K562 (cell line): Measurements from ENCODE around the gene POLR3A. TPM values are rescaled to one million over a fixed set of nuclear protein-coding genes. Genes with fewer than 3 reads are reported as not detected.

Experiments
- ATAC-seq: fragments of 200-7000 bp; cut with Tn5 transposase; 3 replicates; pipeline ENCODE4 v1.9.1; 2020; ENCODE audit warnings: moderate library complexity
- BruUV-seq: library from RNA; stranded (reverse); fragments of 400-500 nt; replicated peaks from 2 replicates; lab custom pipeline; 2021; lab: Mats Ljungman, UMichigan
- CTCF ChIA-PET: fragments of 300-600 bp; formaldehyde crosslinking; extraction: SDS; loops from one replicate; lab custom pipeline; 2021; ENCODE audit warnings: low intra/inter-chr PET ratio; lab: Yijun Ruan, JAX
- POLR2A ChIA-PET: fragments of 300-600, 350-650 bp; sonication (Branson Sonifier 250); formaldehyde crosslinking; extraction: SDS; loops from one replicate; lab custom pipeline; 2021; ENCODE audit warnings: antibody characterized with exemption, inconsistent platforms; lab: Yijun Ruan, JAX
- DNase-seq, 4 experiments: peaks; one replicate each; pipeline versions ENCODE4 v3.0.0 to v3.0.0-alpha.2; 2011 to 2018; ENCODE audit warnings: low spot score in 3 of 4, mixed read lengths in 3 of 4; ENCODE audit errors: extremely low read depth in 1 of 4
- FAIRE-seq: peaks from 2 replicates; lab custom pipeline; 2011; peaks lifted over from hg19 to GRCh38; lab: Jason Lieb, UNC
- H2AFZ ChIP-seq: 2 replicates; pipeline ENCODE4 v1.6.0; 2011; ENCODE audit warnings: low read depth, low read length, control low read depth, inconsistent platforms
- H3K27ac ChIP-seq: fragments of 200-600 bp; 3 replicates; pipeline ENCODE4 v1.8.0; 2011; ENCODE audit warnings: low read depth, mild to moderate bottlenecking, control low read depth, inconsistent platforms, low read length, moderate library complexity, mixed read lengths; ENCODE audit errors: extremely low read depth
- H3K27me3 ChIP-seq, 2 experiments: fragments of 300-600 bp in 1 of 2; 2 replicates in 1 of 2; 3 replicates in 1 of 2; pipeline versions ENCODE4 v1.6.0 to v1.8.0; 2011; ENCODE audit warnings: inconsistent platforms in 2 of 2, low read length in 2 of 2, mild to moderate bottlenecking in 1 of 2, mixed read lengths in 1 of 2, moderate library complexity in 1 of 2; ENCODE audit not compliant: control insufficient read depth in 2 of 2, insufficient read depth in 2 of 2
- H3K36me3 ChIP-seq: fragments of 300-600 bp; 3 replicates; pipeline ENCODE4 v1.8.0; 2011; ENCODE audit warnings: mild to moderate bottlenecking, low read length, inconsistent platforms; ENCODE audit not compliant: control insufficient read depth, insufficient read depth
- H3K4me1 ChIP-seq, 2 experiments: fragments of 200-600 bp in 1 of 2; replicated peaks in 1 of 2; 2 replicates in 1 of 2; 3 replicates in 1 of 2; pipeline versions ENCODE4 v1.5.1 to v1.8.0; 2011; ENCODE audit warnings: inconsistent platforms in 2 of 2, low read length in 2 of 2, mild to moderate bottlenecking in 1 of 2, mixed read lengths in 1 of 2, moderate library complexity in 1 of 2; ENCODE audit not compliant: control insufficient read depth in 2 of 2, insufficient read depth in 2 of 2
- H3K4me2 ChIP-seq: 2 replicates; pipeline ENCODE4 v1.6.1; 2011; ENCODE audit warnings: low read length, control low read depth, inconsistent platforms, mixed read lengths; ENCODE audit not compliant: insufficient read depth
- H3K4me3 ChIP-seq: fragments of 200-600 bp; sonication (generic), shearing (Covaris generic); 2 replicates; pipeline ENCODE4 v1.5.1; 2016; ENCODE audit warnings: control low read depth, inconsistent platforms
- H3K79me2 ChIP-seq: fragments of 200-600 bp; 3 replicates; pipeline ENCODE4 v1.8.0; 2011; ENCODE audit warnings: low read length, inconsistent platforms; ENCODE audit not compliant: control insufficient read depth, insufficient read depth
- H3K9ac ChIP-seq, 2 experiments: 2 replicates each; pipeline versions ENCODE4 v1.6.0 to v1.6.1; 2011; ENCODE audit warnings: low read depth in 2 of 2, low read length in 2 of 2, control low read depth in 1 of 2, inconsistent platforms in 1 of 2, mild to moderate bottlenecking in 1 of 2, mixed read lengths in 1 of 2; ENCODE audit not compliant: insufficient read depth in 1 of 2
- H3K9me1 ChIP-seq: one replicate; pipeline ENCODE4 v1.6.0; 2011; ENCODE audit warnings: inconsistent platforms, mild to moderate bottlenecking, low read length, moderate library complexity; ENCODE audit not compliant: control insufficient read depth, insufficient read depth
- H3K9me3 ChIP-seq: replicated peaks from 2 replicates; pipeline ENCODE4 v1.5.1; 2011; ENCODE audit warnings: low read depth, low read length, inconsistent platforms; ENCODE audit not compliant: control insufficient read depth, insufficient read depth
- H4K20me1 ChIP-seq: replicated peaks from 2 replicates; pipeline ENCODE4 v1.6.1; 2011; ENCODE audit warnings: low read length, inconsistent platforms, mixed read lengths; ENCODE audit not compliant: control insufficient read depth, insufficient read depth
- GTF2F1 ChIP-seq: IDR thresholded peaks from 2 replicates; pipeline ENCODE4 v1.6.1; 2011; ENCODE audit warnings: low read depth, low read length, improper control_type of control experiment
- SMC3 ChIP-seq: conservative IDR thresholded peaks from 2 replicates; pipeline ENCODE4 v1.6.1; 2011; ENCODE audit warnings: low read depth, low read length, improper control_type of control experiment; ENCODE audit not compliant: insufficient read depth
- ZFX ChIP-seq: sonication (generic); formaldehyde crosslinking; IDR thresholded peaks from 2 replicates; pipeline ENCODE4 v1.8.0; 2022; ENCODE audit warnings: mild to moderate bottlenecking, missing genetic modification reagents, moderate library complexity
- ZNF174 ChIP-seq: fragments of 250-450 bp; sonication (Bioruptor Pico); IDR thresholded peaks from 2 replicates; pipeline ENCODE4 v1.4.0; 2020; ENCODE audit warnings: mild to moderate bottlenecking
- ZNF175 ChIP-seq: fragments of 200-800 bp; sonication (Bioruptor generic); IDR thresholded peaks from 2 replicates; pipeline ENCODE4 v1.6.1; 2016; ENCODE audit warnings: low read depth, mild to moderate bottlenecking, missing genetic modification characterization, missing compliant biosample characterization
- ZNF23 ChIP-seq: fragments of 250-450 bp; sonication (Bioruptor Pico); IDR thresholded peaks from 2 replicates; pipeline ENCODE4 v1.4.0; 2020; ENCODE audit warnings: mild to moderate bottlenecking
- WGBS: fragments of 100-300 bp; shearing (Covaris generic); methylation state at CpG from one replicate; pipeline ENCODE4 v1.1.6; 2016; ENCODE audit warnings: low coverage, mixed read lengths; ENCODE audit not compliant: insufficient coverage; ENCODE audit errors: missing lambda C conversion rate; 5-methylcytosine and 5-hydroxymethylcytosine counted together
- in situ Hi-C: fragments of 300-500 bp; cut with MboI; formaldehyde crosslinking; loops from 4 replicates; pipeline ENCODE4 v1.15.0; 2018; ENCODE audit warnings: inconsistent platforms, mixed read lengths
- intact Hi-C: fragments of 100-400 bp; cut with micrococcal nuclease; formaldehyde crosslinking; loops from 2 replicates; pipeline ENCODE4 v1.14.2; 2022
- polyA plus RNA-seq, 8 experiments: library from polyadenylated mRNA; depleted of rRNA in 4 of 8; stranded (reverse) in 5 of 8; unstranded in 3 of 8; fragments of >200 nt; fragmentation: Nextera tagmentation in 2 of 8; fragmentation: Illumina TruSeq in 1 of 8; extraction: Ambion mirVana in 2 of 8; extraction: Trizol in 1 of 8; gene quantifications; 2 replicates each; pipeline versions ENCODE4 v1.2.1 to v1.2.3, GENCODE V29; 2011 to 2014; ENCODE audit warnings: inconsistent platforms in 1 of 8, missing spikeins in 1 of 8
- total RNA-seq, 7 experiments: library from RNA; depleted of rRNA in 6 of 7; stranded (reverse); fragments of >200 nt in 6 of 7; fragmentation: Illumina TruSeq in 2 of 7; extraction: Trizol in 2 of 7; gene quantifications; 2 replicates each; pipeline versions ENCODE4 v1.2.1 to v1.2.3, GENCODE V29; 2011 to 2021; ENCODE audit warnings: low replicate concordance in 1 of 7
- TF ChIP-seq, protein P1 (sequence below): fragments of 250-450 bp; sonication (Bioruptor Pico); IDR thresholded peaks from 2 replicates; pipeline ENCODE4 v1.8.0; 2021; ENCODE audit warnings: borderline replicate concordance, mild to moderate bottlenecking, moderate library complexity; ENCODE audit not compliant: poor library complexity, severe bottlenecking
- TF ChIP-seq, protein P2 (sequence below): fragments of 250-450 bp; sonication (Bioruptor Pico); IDR thresholded peaks from 2 replicates; pipeline ENCODE4 v1.5.0; 2021; ENCODE audit warnings: mild to moderate bottlenecking, moderate library complexity
- TF ChIP-seq, protein P3 (sequence below): sonication (generic); formaldehyde crosslinking; IDR thresholded peaks from 2 replicates; pipeline ENCODE4 v1.8.0; 2022; ENCODE audit warnings: mild to moderate bottlenecking, low read depth, missing genetic modification reagents
- TF ChIP-seq, protein P4 (sequence below): fragments of 250-450 bp; sonication (Bioruptor Pico); IDR thresholded peaks from 2 replicates; pipeline ENCODE4 v1.8.0; 2021; ENCODE audit warnings: mild to moderate bottlenecking, moderate library complexity

Gene POLR3A
- total and polyA plus RNA-seq, 9 of the 15 experiments (the other 6 are each of a cell fraction or from before 2014, with no cell fraction given), result 14.9 to 37.0 (median 26.7) TPM

DNA sequence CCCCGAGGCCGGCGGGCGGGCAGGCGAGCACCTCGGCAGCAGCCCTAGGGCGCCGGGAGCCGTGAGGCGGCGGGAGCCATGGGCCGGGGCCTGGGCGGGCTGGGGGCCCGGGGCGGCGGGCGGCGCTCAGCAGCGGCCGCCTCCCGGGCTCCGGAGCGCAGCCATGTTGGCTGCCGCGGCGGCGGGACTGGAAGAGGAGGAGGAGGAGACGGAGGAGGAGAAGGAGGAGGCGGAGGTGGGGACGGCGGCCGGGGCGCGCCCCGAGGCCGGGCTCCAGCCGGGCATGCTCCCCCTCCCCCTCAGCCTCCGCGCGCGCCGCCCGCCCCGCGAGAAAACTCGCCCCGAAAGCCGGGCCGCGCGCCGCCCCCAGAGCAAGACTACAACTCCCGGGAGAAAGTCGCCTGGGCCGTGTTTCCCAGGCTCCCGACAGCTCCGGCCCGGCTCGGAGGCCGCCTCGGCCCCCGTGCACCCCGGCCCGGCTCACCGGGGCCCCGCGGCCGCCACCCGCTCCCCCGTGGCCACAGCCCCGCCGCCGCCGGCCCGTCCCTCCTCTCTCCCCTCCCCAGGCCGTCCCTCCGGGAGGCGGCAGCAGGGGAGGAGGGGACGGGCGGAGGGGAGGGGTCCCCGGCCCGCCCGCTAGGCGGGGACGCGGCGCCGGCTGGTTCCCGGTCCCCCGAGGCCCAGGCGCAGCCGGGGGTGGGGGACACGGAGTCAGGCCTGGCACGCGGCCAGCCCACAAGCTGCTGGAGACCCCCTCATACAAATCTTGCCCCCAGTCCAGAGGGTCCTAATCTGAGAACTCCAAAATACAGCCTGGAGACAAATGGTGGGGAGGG, 102.5 kb downstream of the POLR3A start, which contains the start of gene DLG5 (continued):
- no peak for TF ChIP-seq ZNF174 (CRISPR knock-in tag)

DNA sequence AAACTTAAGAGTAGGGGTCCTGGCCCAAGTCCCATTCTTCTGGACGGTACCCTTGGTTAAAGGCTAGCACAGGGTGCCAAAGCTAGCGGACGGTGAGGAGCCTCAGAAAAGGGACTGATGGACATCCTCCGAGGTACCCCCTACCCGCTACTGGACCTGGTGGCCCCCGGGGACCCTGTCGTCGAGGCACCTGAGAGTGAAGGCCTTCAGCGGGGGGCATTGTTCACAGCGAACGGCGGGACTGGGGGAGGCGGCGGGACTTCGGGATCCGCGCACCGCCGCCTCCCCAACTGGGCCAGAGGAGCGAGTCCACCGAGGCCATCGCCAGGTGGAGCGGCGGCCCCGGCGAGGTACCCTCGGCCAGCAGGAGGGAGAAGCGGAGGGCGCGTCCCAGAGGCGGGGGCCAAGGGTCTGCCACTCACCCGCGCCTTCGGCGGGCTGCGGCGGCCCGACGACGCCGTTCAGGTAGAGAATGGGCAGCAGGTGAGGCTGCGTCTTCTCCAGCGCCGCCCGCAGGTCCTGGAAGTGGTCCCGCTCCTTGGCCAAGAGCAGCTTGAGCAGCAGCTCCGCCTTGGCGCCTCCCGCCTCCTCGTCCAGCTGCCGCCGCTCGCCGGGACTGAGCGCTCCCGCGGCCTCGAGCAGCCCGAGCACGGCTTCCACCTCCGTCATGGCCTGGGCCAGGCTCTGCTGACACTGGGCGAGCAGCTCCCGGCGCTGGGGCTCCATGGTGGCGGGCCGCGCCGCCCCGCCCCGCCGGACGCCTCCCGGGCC, 103.3 kb downstream of the POLR3A start:
- intact Hi-C loops (loop anchor here (2.0 to 5.0 kb wide), 3 partner anchors 15 to 79 kb away; no protein-coding TSS in a partner anchor), in situ Hi-C loops (no loop called here)
- ATAC-seq, result peak; percentile 70
- FAIRE-seq, result no peak
- Histone ChIP-seq H3K27ac (peak overlapping the region; percentile 75), H3K9me1 (no peaks in the 10 kb centered on the region), H3K9me3 (no peaks in the 10 kb centered on the region), H3K9ac (peak overlapping the region; percentile 73 to 99), H3K4me1 (peaks cover 36 to 38% of the 10 kb centered on the region in 2 experiments; a peak in 4 of 5 replicates), H3K27me3 (no peaks in the 10 kb centered on the region), H3K36me3 (peaks cover 7% of the 10 kb centered on the region; the same call in 1 of the 3 replicates), H2AFZ (peak overlapping the region; percentile 94), H3K4me3 (peak overlapping the region; percentile 71), H3K79me2 (peaks cover 52% of the 10 kb centered on the region), H3K4me2 (peak overlapping the region; percentile 89), H4K20me1 (peaks cover 13% of the 10 kb centered on the region; the same call in 1 of the 2 replicates)
- under 1% methylated on average over 66 of the region's 73 CpGs for WGBS
- no TSS peak for BruUV-seq
- CTCF ChIA-PET, result no interaction called here
- DNase-seq, result peak in 2 of 4 experiments; percentile 58 to 69
- POLR2A ChIA-PET, result interaction anchor here (0.6 to 10.4 kb wide), 8 partner anchors 11 to 394 kb away, joined by 3 to 89 read pairs (median 4); no protein-coding TSS in a partner anchor
- TF ChIP-seq, protein P1, sequence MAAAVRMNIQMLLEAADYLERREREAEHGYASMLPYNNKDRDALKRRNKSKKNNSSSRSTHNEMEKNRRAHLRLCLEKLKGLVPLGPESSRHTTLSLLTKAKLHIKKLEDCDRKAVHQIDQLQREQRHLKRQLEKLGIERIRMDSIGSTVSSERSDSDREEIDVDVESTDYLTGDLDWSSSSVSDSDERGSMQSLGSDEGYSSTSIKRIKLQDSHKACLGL (CRISPR knock-in tag), result no peak
- TF ChIP-seq GTF2F1 (no peak), ZNF23 (CRISPR knock-in tag) (no peak), SMC3 (no peak), ZFX (CRISPR knock-in tag) (peak; percentile 85), ZNF175 (no peak)
- TF ChIP-seq, protein P2, sequence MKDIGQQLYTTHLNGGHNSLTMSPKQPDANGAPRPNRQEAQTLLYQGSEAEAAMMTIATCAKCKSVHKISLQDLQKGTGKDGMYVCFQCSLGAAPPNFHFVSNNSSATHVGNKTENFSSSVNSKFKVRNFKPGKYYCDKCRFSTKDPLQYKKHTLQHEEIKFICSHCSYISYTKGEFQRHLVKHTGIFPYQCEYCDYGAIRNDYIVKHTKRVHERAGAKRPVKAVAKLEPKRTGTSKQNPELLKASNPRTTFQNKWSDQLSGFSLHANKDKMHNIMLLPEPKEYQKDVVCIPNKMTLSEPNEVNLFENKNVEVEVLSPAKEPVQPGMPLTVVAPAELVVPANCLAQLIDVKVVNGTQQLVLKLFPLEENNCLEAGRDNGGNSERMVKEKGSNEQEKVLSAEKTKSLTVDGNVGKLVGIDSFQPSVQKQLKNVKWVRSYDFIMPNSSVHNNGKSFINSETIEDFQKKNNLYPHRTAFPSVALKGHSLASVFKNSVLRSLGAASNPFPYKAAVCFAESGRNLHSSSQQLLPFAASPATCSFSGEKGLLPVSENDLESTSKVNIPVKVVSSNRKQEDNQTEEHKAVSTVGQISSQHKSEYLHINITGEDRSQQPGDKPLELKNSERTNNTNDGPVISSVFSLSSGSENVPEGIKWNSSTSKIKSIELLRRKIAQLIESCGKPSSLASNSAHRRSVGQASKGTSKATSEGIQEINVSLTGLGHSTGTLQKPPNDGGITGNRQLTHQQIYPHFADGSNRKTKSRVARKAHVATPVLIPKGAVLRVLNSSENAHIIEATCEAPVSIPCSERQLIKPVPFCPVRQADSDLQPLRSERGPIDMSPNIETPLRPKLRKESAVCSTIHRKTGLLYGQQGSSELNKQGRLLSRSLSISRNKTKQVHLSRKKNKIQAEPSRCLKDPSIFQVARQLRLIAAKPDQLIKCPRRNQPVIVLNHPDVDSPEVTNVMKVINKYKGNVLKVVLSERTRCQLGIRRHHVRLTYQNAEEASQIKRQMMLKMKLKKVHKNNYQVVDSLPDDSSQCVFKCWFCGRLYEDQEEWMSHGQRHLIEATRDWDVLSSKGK, result no peak
- TF ChIP-seq, protein P3, sequence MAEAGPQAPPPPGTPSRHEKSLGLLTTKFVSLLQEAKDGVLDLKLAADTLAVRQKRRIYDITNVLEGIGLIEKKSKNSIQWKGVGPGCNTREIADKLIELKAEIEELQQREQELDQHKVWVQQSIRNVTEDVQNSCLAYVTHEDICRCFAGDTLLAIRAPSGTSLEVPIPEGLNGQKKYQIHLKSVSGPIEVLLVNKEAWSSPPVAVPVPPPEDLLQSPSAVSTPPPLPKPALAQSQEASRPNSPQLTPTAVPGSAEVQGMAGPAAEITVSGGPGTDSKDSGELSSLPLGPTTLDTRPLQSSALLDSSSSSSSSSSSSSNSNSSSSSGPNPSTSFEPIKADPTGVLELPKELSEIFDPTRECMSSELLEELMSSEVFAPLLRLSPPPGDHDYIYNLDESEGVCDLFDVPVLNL (CRISPR knock-in tag), result peak; percentile 38; the same call in 1 of the 2 replicates
- TF ChIP-seq, protein P4, sequence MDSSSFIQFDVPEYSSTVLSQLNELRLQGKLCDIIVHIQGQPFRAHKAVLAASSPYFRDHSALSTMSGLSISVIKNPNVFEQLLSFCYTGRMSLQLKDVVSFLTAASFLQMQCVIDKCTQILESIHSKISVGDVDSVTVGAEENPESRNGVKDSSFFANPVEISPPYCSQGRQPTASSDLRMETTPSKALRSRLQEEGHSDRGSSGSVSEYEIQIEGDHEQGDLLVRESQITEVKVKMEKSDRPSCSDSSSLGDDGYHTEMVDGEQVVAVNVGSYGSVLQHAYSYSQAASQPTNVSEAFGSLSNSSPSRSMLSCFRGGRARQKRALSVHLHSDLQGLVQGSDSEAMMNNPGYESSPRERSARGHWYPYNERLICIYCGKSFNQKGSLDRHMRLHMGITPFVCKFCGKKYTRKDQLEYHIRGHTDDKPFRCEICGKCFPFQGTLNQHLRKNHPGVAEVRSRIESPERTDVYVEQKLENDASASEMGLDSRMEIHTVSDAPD (CRISPR knock-in tag), result no peak
